HCT116 (cell line): ENCODE measurements around the gene HIBADH.

ENCODE experiments used
- CBX3 ChIP-seq: IDR thresholded peaks from 2 replicates; pipeline ENCODE4 v1.6.1; 2012; ENCODE audit warnings: low read depth
- ELF1 ChIP-seq: IDR thresholded peaks from 2 replicates; pipeline ENCODE4 v1.6.1; 2012; ENCODE audit warnings: low read depth, borderline replicate concordance
- EZH2 ChIP-seq: fragments of 200-600 bp; sonication (generic); IDR thresholded peaks from 2 replicates; pipeline ENCODE4 v1.6.1; 2017; ENCODE audit warnings: antibody characterized with exemption, mixed run types
- POLR2A ChIP-seq: IDR thresholded peaks from 2 replicates; pipeline ENCODE4 v1.7.0; 2011; ENCODE audit warnings: borderline replicate concordance; ENCODE audit not compliant: insufficient read depth, insufficient read length; ENCODE audit errors: extremely low read depth
- POLR2AphosphoS5 ChIP-seq: IDR thresholded peaks from 2 replicates; pipeline ENCODE4 v1.6.1; 2011; ENCODE audit warnings: mild to moderate bottlenecking, low read depth, low read length, moderate library complexity
- SP1 ChIP-seq: IDR thresholded peaks from 2 replicates; pipeline ENCODE4 v1.6.1; 2012; ENCODE audit warnings: low read depth
- TCF7L2 ChIP-seq: IDR thresholded peaks from 2 replicates; pipeline ENCODE4 v1.7.0; 2011; ENCODE audit warnings: borderline replicate concordance, inconsistent platforms; ENCODE audit not compliant: insufficient read depth, insufficient read length; ENCODE audit errors: extremely low read depth
- ZNF274 ChIP-seq: fragments of 200-500 bp; sonication (Bioruptor generic); IDR thresholded peaks from 2 replicates; pipeline ENCODE4 v1.6.1; 2014; ENCODE audit warnings: mild to moderate bottlenecking, low read depth, low read length, inconsistent platforms
- TF ChIP-seq, protein P1 (sequence below): IDR thresholded peaks from 2 replicates; pipeline ENCODE4 v1.6.1; 2012
- TF ChIP-seq, protein P2 (sequence below), 3 experiments: fragments of 200-600 bp in 1 of 3; sonication (generic) in 1 of 3; IDR thresholded peaks in 2 of 3; conservative IDR thresholded peaks in 1 of 3; 2 replicates each; pipeline ENCODE4 v1.5.1; 2012 to 2017; ENCODE audit warnings: low read depth in 2 of 3, low read length in 2 of 3, antibody characterized with exemption in 1 of 3, borderline replicate concordance in 1 of 3, control low read depth in 1 of 3, mild to moderate bottlenecking in 1 of 3, mixed read lengths in 1 of 3, mixed run types in 1 of 3, moderate library complexity in 1 of 3; ENCODE audit not compliant: insufficient read depth in 1 of 3
- TF ChIP-seq, protein P3 (sequence below): IDR thresholded peaks from 2 replicates; pipeline ENCODE4 v1.6.1; 2011; ENCODE audit warnings: mild to moderate bottlenecking, low read length, moderate library complexity; ENCODE audit not compliant: insufficient replicate concordance; ENCODE audit errors: extremely low read depth

DNA sequence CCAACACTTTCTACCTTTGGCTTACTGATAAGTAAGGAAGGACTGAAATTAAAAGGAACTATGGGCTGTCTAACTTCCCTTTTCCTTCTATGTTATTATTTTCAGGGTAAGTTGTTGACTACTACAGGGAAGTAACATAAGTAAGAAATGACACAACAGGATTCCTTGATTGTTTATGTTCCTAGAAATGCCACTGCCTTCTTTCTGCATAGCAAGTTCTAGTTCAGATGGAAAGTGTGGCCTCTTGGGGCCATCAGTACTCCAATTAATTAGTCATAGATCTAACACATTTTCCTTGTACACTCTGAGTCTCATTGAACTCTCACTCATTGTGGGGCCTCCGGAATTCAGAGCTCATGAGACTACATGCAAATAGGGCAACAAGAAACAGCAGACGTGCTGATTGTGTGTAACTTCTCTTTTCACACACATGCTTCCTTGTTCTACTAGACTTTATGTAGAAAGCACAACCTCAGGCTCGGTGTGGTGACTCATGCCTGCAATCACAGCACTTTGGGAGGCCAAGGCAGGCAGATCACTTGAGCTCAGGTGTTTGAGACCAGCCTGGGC lies 35.3 kb upstream of the HIBADH start:
- TF ChIP-seq, protein P1, sequence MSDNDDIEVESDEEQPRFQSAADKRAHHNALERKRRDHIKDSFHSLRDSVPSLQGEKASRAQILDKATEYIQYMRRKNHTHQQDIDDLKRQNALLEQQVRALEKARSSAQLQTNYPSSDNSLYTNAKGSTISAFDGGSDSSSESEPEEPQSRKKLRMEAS = no peak; the same call in 1 of the 2 replicates
- TF ChIP-seq ZNF274 (no peak), POLR2AphosphoS5 (no peak), TCF7L2 (no peak), EZH2 (no peak), POLR2A (no peak), ELF1 (no peak), CBX3 (peak; percentile 58; the same call in 1 of the 2 replicates), SP1 (0 out of 2 replicates have a peak, but pooled peaks have one; percentile 18)
- TF ChIP-seq, protein P2, sequence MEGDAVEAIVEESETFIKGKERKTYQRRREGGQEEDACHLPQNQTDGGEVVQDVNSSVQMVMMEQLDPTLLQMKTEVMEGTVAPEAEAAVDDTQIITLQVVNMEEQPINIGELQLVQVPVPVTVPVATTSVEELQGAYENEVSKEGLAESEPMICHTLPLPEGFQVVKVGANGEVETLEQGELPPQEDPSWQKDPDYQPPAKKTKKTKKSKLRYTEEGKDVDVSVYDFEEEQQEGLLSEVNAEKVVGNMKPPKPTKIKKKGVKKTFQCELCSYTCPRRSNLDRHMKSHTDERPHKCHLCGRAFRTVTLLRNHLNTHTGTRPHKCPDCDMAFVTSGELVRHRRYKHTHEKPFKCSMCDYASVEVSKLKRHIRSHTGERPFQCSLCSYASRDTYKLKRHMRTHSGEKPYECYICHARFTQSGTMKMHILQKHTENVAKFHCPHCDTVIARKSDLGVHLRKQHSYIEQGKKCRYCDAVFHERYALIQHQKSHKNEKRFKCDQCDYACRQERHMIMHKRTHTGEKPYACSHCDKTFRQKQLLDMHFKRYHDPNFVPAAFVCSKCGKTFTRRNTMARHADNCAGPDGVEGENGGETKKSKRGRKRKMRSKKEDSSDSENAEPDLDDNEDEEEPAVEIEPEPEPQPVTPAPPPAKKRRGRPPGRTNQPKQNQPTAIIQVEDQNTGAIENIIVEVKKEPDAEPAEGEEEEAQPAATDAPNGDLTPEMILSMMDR (IDR thresholded peaks at IDR 0.05 in 2 of 3, conservative IDR thresholded peaks at IDR 0.05 in 1 of 3; ENCODE audit: borderline replicate concordance in 1 of 3, insufficient read depth in 1 of 3, low read depth in 2 of 3, low read length in 2 of 3) = no peak
- TF ChIP-seq, protein P3, sequence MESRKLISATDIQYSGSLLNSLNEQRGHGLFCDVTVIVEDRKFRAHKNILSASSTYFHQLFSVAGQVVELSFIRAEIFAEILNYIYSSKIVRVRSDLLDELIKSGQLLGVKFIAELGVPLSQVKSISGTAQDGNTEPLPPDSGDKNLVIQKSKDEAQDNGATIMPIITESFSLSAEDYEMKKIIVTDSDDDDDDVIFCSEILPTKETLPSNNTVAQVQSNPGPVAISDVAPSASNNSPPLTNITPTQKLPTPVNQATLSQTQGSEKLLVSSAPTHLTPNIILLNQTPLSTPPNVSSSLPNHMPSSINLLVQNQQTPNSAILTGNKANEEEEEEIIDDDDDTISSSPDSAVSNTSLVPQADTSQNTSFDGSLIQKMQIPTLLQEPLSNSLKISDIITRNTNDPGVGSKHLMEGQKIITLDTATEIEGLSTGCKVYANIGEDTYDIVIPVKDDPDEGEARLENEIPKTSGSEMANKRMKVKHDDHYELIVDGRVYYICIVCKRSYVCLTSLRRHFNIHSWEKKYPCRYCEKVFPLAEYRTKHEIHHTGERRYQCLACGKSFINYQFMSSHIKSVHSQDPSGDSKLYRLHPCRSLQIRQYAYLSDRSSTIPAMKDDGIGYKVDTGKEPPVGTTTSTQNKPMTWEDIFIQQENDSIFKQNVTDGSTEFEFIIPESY = no peak
